ENCODE measurements around the gene AUTS2.
A peak's percentile ranks its signal among the peaks of the same experiment; 100 is the strongest.

The AUTS2 gene

DNA sequence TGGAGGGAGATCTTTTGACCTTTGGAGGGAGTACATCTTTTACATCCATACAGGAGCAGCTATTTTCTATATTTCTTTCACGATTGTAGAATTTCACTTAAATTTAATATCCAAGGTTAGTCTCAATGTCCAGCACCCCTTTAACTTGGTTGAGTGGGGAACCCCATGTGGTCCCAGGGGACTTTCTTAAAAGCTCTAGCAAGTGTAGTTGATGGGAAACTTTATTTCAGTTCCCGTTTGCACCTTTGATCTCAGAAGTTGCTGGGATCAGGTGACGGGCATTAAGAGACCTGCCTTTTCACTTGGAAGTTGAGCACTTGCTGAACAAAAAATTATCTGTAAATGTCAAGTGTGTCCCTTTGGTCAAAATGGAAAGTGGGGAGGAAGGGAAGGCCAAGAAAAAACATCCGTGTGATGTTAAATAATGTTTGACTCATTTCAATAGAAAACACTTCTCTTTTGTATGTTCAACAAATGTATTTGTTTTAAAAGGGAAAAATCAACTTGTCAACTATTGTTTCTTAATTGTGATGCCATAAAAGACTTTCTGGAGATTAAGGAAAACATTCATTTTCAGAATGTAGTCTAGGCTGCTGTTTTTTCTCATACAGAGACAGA lies 1163.5 kb downstream of the AUTS2 start:
- no peaks in the 10 kb centered on the region for H3K27me3 Mint-ChIP-seq
- H3K4me1 Mint-ChIP-seq (ENCODE audit: low read depth): no peaks in the 10 kb centered on the region
- H3K9me3 Mint-ChIP-seq (ENCODE audit: low read depth): no peaks in the 10 kb centered on the region
- no peak overlapping the region for H3K27ac Mint-ChIP-seq
- H3K4me3 Mint-ChIP-seq: no peak overlapping the region
- no peaks in the 10 kb centered on the region for H3K36me3 Mint-ChIP-seq

GRCh38 chr7:70762696-70763095 lies 1164.4 kb downstream of the AUTS2 start:
- Mint-ChIP-seq H3K4me1 (ENCODE audit: low read depth) (no peaks in the 10 kb centered on the region), H3K4me3 (no peak overlapping the region), H3K27ac (no peak overlapping the region), H3K9me3 (ENCODE audit: low read depth) (no peaks in the 10 kb centered on the region), H3K27me3 (no peaks in the 10 kb centered on the region), H3K36me3 (no peaks in the 10 kb centered on the region)

- Mint-ChIP-seq H3K36me3 (no peaks in the 10 kb centered on the region), H3K4me3 (peak overlapping the region; percentile 71), H3K27ac (no peak overlapping the region), H3K4me1 (ENCODE audit: low read depth) (no peaks in the 10 kb centered on the region), H3K27me3 (no peaks in the 10 kb centered on the region), H3K9me3 (ENCODE audit: low read depth) (no peaks in the 10 kb centered on the region)
Measured at GRCh38 chr7:70763961-70764691, 1165.9 kb downstream of the AUTS2 start.

DNA sequence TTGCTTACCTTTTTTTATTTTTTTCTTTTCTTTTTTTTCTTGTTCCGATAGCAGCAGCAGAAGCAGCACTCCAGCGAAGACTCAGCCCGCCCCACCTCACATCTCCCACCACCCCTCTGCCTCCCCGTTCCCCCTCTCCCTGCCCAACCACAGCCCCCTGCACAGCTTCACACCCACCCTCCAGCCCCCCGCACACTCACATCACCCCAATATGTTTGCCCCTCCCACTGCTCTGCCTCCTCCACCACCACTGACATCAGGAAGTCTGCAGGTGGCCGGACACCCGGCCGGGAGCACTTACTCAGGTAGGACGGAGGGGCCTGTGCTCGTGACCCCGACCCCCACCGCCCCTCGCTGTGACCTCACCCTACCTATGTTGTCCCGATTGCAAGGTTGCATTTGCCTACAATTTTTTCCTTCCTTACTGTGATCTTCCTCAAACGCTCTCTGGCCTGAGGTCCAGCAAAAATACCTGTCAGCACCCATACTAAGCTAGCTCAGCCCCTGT lies 1166.5 kb downstream of the AUTS2 start:
- H3K27me3 Mint-ChIP-seq: no peaks in the 10 kb centered on the region
- peak overlapping the region; percentile 71 for H3K4me3 Mint-ChIP-seq
- H3K36me3 Mint-ChIP-seq: no peaks in the 10 kb centered on the region
- no peaks in the 10 kb centered on the region for H3K9me3 Mint-ChIP-seq (ENCODE audit: low read depth)
- no peak overlapping the region for H3K27ac Mint-ChIP-seq
- H3K4me1 Mint-ChIP-seq (ENCODE audit: low read depth): no peaks in the 10 kb centered on the region

DNA sequence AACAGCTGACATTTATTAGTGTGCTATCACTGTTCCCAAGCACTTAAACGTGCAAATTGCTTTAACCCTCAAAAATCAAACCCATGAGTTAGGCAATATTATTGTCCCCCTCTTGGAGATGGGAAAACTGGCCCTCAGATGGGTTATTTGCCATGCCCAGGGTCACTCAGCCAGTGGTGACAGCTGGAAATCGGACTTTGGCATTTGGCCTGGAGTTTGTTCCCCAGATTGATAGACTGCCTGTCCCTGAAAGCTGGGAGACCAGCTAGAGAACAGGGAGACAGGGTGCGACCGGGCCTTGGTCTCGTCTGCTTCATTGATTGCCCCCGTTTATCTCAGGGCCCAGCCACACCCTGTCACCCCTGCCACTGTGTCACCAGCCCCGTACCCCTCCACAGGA lies 1167.4 kb downstream of the AUTS2 start:
- no peak overlapping the region for H3K27ac Mint-ChIP-seq
- H3K9me3 Mint-ChIP-seq (ENCODE audit: low read depth): no peaks in the 10 kb centered on the region
- H3K4me1 Mint-ChIP-seq (ENCODE audit: low read depth): no peaks in the 10 kb centered on the region
- no peaks in the 10 kb centered on the region for H3K27me3 Mint-ChIP-seq
- no peak overlapping the region for H3K4me3 Mint-ChIP-seq
- no peaks in the 10 kb centered on the region for H3K36me3 Mint-ChIP-seq

DNA sequence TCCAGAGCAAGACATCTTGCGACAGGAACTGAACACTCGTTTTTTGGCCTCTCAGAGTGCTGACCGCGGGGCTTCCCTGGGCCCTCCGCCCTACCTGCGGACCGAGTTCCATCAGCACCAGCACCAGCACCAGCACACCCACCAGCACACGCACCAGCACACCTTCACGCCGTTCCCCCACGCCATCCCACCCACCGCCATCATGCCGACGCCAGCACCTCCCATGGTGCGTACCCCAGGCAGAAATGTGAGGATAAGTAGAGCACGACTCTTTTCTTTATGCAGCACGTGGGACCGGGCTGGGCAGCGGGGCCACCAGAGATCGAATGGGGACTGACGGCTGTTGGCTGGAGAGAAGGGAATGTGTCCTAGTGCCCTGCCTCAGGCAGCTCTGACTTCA lies 1167.8 kb downstream of the AUTS2 start:
- Mint-ChIP-seq H3K36me3 (no peaks in the 10 kb centered on the region), H3K4me3 (no peak overlapping the region), H3K27me3 (no peaks in the 10 kb centered on the region), H3K4me1 (ENCODE audit: low read depth) (no peaks in the 10 kb centered on the region), H3K9me3 (ENCODE audit: low read depth) (no peaks in the 10 kb centered on the region), H3K27ac (no peak overlapping the region)

GRCh38 chr7:70766694-70767093 lies 1168.4 kb downstream of the AUTS2 start:
- H3K4me1 Mint-ChIP-seq (ENCODE audit: low read depth): no peaks in the 10 kb centered on the region
- H3K4me3 Mint-ChIP-seq: no peak overlapping the region
- no peak overlapping the region for H3K27ac Mint-ChIP-seq
- H3K36me3 Mint-ChIP-seq: no peaks in the 10 kb centered on the region
- H3K27me3 Mint-ChIP-seq: no peaks in the 10 kb centered on the region
- H3K9me3 Mint-ChIP-seq (ENCODE audit: low read depth): no peaks in the 10 kb centered on the region

- H3K36me3 Mint-ChIP-seq: no peaks in the 10 kb centered on the region
- no peak overlapping the region for H3K4me3 Mint-ChIP-seq
- no peaks in the 10 kb centered on the region for H3K9me3 Mint-ChIP-seq (ENCODE audit: low read depth)
Measured at GRCh38 chr7:70770154-70770553, 1171.9 kb downstream of the AUTS2 start.

GRCh38 chr7:70771451-70771850 lies 1173.2 kb downstream of the AUTS2 start:
- Mint-ChIP-seq H3K9me3 (ENCODE audit: low read depth) (no peaks in the 10 kb centered on the region), H3K36me3 (no peaks in the 10 kb centered on the region), H3K4me1 (ENCODE audit: low read depth) (no peaks in the 10 kb centered on the region), H3K27ac (no peak overlapping the region), H3K27me3 (no peaks in the 10 kb centered on the region), H3K4me3 (no peak overlapping the region)

More at GRCh38 chr7:70770154-70770553, 1171.9 kb downstream of the AUTS2 start:
- Mint-ChIP-seq H3K27ac (no peak overlapping the region), H3K4me1 (ENCODE audit: low read depth) (no peaks in the 10 kb centered on the region), H3K27me3 (no peaks in the 10 kb centered on the region)

DNA sequence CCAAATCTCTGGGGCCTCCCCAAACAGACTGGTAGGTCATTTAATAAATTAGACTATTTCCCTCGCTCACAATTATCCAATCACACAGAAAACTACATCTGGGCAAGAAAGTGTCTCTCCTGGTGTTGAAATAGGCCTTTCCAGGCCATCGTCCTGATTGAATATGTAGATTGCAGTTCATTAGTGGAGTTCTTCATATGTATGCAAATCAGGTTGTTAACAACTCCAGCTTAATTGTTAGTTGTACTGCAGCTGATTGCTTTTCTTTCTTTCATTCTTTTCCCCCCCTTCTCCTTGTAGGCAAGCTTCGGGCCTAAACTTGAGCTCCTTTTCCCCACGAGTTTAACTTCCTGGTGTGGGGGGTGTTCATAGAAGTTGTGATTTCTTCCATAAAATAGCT lies 1174.6 kb downstream of the AUTS2 start:
- no peaks in the 10 kb centered on the region for H3K36me3 Mint-ChIP-seq

DNA sequence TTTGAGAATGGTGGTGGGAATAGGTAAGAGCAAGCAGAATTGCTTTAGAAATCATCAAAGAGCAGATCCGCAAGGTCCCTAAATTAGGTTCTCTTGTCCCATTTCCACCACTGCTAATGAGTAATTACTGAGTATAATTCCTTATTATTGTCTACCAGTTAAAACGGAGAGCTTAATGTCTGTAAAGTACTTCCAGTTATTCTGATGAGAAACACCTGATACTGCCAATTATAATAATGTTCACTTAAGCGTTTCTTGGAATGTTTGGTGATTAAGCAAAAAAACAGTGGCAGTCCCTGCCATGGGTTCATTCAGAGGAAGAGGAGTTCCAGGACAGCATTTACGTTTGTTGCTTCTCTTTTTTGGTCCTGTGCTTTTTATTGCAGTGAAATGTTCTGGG lies 1175.1 kb downstream of the AUTS2 start:
- H3K27ac Mint-ChIP-seq: no peak overlapping the region
- H3K27me3 Mint-ChIP-seq: peaks cover 3% of the 10 kb centered on the region
- no peak overlapping the region for H3K4me3 Mint-ChIP-seq
- H3K4me1 Mint-ChIP-seq (ENCODE audit: low read depth): no peaks in the 10 kb centered on the region
- H3K9me3 Mint-ChIP-seq (ENCODE audit: low read depth): no peaks in the 10 kb centered on the region
- no peaks in the 10 kb centered on the region for H3K36me3 Mint-ChIP-seq

More for the DNA sequence above, 1174.6 kb downstream of the AUTS2 start:
- no peak overlapping the region for H3K4me3 Mint-ChIP-seq
- H3K9me3 Mint-ChIP-seq (ENCODE audit: low read depth): no peaks in the 10 kb centered on the region
- H3K27me3 Mint-ChIP-seq: peaks cover 1% of the 10 kb centered on the region
- no peaks in the 10 kb centered on the region for H3K4me1 Mint-ChIP-seq (ENCODE audit: low read depth)
- H3K27ac Mint-ChIP-seq: no peak overlapping the region

GRCh38 chr7:70774950-70775527 lies 1176.8 kb downstream of the AUTS2 start:
- Mint-ChIP-seq H3K36me3 (no peaks in the 10 kb centered on the region), H3K27me3 (peaks cover 3% of the 10 kb centered on the region), H3K4me3 (no peak overlapping the region), H3K9me3 (ENCODE audit: low read depth) (no peaks in the 10 kb centered on the region), H3K4me1 (ENCODE audit: low read depth) (peaks cover 5% of the 10 kb centered on the region), H3K27ac (no peak overlapping the region)

DNA sequence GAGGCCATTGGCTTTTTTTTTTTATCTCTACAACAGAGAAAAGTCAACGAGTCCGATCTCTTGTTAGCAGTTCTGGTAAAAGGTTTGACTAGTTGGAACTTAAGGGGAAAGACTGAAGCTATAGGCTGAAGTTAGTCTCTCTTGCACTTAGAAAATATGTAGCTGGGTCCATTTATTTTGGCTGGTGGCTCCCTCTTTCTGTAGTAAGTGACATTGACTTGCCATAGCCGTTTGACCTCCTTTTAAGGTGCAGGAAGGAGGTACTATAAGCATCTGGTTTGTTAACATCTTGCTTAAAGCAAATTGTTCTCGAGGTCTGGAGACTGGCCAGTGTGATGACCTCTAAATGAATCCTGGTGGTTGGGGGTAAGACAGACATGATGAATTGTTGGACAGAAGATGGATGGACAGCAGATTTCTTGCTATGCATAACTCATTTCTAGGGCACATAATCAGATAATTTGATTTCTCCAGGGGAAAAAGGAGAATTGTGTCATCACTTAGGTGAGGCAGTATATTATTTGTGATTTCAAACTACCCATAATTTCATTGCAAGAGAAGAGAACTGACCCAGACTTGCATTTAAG lies 1177.4 kb downstream of the AUTS2 start:
- Mint-ChIP-seq H3K27me3 (peaks cover 3% of the 10 kb centered on the region), H3K9me3 (ENCODE audit: low read depth) (no peaks in the 10 kb centered on the region), H3K4me3 (no peak overlapping the region), H3K27ac (no peak overlapping the region), H3K36me3 (no peaks in the 10 kb centered on the region), H3K4me1 (ENCODE audit: low read depth) (peaks cover 5% of the 10 kb centered on the region)

DNA sequence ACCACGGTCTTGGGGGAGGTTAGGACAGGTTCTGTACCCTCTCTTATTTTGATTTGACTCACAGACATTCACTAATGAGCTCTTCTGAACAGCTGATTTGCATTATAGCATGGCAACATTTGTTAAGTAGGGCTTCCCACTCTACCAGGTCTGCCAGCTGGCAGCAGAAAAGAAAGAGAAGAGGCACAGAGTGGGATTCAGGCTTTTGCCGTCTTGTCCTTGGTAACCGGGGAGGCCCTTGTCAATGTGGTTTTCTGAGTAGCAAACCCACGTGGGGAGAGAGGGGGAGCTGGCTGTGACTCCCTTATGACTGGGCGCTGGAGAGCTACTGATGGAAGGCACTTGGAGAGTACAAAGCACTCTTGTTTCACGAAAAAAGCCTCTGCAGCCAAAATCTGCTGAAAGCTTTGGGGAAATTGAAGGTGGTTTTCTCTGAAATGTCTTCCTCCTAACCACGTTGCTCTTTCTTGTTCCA lies 1178.4 kb downstream of the AUTS2 start:
- peaks cover 5% of the 10 kb centered on the region for H3K4me1 Mint-ChIP-seq (ENCODE audit: low read depth)
- H3K9me3 Mint-ChIP-seq (ENCODE audit: low read depth): no peaks in the 10 kb centered on the region
- H3K27ac Mint-ChIP-seq: no peak overlapping the region
- H3K27me3 Mint-ChIP-seq: peaks cover 3% of the 10 kb centered on the region
- H3K4me3 Mint-ChIP-seq: no peak overlapping the region
- H3K36me3 Mint-ChIP-seq: no peaks in the 10 kb centered on the region

- peaks cover 5% of the 10 kb centered on the region for H3K4me1 Mint-ChIP-seq (ENCODE audit: low read depth)
- no peak overlapping the region for H3K4me3 Mint-ChIP-seq
- peaks cover 3% of the 10 kb centered on the region for H3K27me3 Mint-ChIP-seq
- H3K9me3 Mint-ChIP-seq (ENCODE audit: low read depth): no peaks in the 10 kb centered on the region
- no peak overlapping the region for H3K27ac Mint-ChIP-seq
- H3K36me3 Mint-ChIP-seq: no peaks in the 10 kb centered on the region
Measured at GRCh38 chr7:70777251-70777650, 1179.0 kb downstream of the AUTS2 start.
